ENCODE data around the gene OSMR.

Gene OSMR

GRCh38 chr5:38845526-38846378, at the start of gene OSMR:
TSS of gene OSMR (plus strand) at chr5:38846012. CDS start at chr5:38869045, 23,033 bp downstream.
- no peak for DNase-seq

- DNase-seq, result no peak
Measured at GRCh38 chr5:38796742-38797108, 49.1 kb upstream of the OSMR start.

DNA sequence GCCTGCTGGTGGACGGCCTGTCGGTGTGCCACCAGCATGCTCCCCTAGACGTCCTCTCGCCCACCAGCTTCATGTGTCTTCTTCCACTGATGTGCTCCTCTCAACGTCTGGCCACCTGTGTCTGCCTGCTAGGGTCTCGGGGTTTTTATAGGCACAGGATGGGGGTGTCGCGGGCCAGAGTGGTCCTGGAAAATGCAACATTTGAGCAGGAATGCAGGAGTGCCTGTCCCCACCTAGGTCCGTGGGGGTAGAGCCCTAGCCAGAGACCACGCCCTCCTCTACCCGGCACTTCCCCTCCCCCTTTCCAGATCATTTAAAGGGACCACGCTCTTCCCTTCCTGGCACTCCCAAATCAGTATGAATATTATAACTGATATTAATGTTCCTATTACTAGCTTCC, 48.0 kb upstream of the OSMR start:
- no peak for DNase-seq

GRCh38 chr5:38799556-38800377, 46.0 kb upstream of the OSMR start:
- DNase-seq, result no peak

DNA sequence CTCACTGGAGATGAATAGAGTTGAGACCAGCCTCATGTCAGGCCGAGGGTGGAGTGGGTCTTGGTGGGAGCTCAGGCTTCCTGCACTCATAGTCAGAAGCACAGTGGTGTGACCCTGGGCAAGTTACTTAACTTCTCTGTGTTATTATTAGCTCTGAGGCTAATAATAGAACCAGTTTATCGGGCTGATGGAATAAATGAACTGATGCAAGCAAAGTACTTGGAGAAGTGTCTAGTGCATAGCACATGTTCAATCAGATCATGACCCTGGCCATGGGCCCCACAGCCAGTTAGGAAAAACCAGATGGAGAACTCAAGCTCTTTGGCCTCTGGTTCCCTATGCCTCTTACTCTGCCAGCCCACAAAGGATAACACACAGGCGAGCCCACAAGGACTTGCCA, 45.3 kb upstream of the OSMR start:
- DNase-seq, result no peak

DNA sequence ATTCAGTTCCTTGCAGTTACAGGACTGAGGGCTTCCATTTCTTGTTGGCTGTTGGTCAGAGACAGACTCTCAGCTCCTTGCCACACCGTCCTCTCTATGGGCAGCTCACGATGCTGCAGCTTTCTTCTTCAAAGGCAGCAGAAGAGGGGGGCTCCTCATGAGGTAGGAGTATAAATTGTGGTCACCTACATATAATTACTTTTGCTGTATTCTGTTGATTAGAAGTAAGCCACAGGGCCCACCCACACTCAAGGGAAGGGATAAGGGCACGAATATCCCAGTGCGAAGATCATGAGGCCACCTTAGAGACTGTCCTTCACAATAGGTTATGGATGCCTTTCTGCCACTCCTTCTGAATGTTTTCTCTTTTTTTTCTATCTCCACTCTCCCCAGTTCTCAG, 43.7 kb upstream of the OSMR start:
- no peak for DNase-seq

DNA sequence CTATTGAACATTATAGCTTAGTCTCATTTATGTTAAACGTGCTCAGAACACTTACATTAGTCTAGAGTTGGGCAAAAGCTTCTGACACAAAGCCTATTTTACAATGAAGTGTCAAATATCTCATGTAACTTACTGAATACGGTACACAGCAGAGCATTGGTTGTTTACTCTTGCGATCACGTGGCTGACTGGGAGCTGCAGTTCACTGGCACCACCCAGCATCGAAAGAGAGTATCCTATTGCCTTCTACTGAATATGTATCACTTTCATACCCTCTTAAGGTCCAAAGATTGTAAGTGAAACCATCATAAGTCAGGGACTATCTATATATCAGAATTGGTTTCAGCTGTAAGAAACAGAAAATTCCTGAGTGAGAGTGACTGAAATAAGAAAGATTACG, 42.6 kb upstream of the OSMR start:
- no peak for DNase-seq

DNA sequence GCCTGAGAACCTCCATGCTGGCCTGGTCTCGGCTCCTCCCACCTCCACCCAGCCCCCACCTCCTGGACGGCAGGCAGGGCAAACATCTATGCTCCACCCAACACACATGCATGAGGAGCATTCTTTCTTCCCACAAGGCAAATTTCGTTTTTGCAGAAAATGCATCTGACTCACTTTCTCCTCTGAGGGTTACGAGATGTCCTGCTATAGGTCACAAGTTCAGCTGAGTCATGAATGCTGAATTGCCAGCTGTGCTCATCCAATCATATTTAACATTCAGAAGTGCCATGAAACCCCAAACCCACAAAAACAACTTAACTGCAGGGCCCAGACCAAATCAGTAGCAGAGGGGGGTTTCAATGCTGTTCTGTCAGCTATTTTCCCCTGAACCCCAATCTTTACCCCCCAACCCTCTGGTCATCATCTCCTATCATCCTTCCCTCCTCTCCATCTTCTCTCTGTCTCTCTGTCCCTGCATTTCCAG, 39.0 kb upstream of the OSMR start:
- DNase-seq, result no peak

GRCh38 chr5:38807570-38808483, 38.0 kb upstream of the OSMR start:
- DNase-seq, result no peak

DNA sequence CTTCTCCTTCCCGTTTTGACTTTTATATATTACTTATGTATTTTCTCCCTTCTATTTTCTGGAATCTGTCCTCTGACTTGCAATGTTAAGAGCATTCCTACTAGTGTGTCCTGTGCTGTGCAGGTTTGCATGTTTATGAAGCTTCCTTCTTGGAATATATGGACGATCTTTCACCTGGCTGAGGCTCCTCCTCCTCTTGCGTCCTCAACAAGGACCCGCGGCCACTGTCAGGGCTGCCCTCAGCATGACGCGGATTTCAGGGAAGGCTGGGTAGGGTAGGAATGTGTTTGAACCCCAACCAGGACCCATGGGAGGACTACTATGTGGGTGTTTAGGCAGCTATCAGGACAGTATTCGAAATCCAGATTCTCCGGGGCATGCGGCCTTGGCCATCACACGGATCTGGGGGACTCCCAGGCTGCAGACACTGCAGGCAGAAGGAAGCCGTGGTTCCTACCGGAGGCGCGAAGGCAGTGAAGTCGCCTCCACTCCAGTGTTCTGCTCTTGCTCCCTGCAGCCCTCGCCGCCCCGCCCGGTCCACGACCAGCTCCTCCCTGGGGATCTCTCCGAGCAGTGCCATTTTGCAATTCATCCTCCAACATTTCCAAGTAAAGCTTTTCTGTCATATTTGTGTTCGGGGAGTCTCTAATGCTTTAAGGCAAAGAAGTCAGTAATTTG, 37.0 kb upstream of the OSMR start:
- no peak for DNase-seq

GRCh38 chr5:38809388-38810359, 36.1 kb upstream of the OSMR start:
- DNase-seq, result no peak

DNA sequence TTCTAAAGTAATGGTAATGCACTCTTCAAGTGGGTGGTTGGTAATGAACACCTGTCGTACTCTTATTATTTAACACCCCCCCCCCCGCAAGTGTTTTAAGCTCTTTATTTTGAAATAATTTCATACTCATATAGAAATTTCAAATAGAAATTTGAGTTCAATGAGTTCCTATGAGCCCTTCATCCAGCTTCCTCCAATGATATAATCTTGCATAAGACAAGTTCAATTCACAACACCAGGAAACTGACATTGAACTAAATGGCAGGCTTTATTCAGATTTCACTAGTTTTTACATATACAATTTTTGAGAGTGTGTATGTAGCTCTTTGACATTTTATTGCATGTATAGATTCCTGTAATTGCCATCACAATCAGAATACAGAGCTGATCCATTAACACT, 30.9 kb upstream of the OSMR start:
- no peak for DNase-seq

GRCh38 chr5:38816083-38817030, 29.5 kb upstream of the OSMR start:
- no peak for DNase-seq

- DNase-seq, result no peak
Measured at GRCh38 chr5:38821679-38822078, 24.1 kb upstream of the OSMR start.

GRCh38 chr5:38823503-38823902, 22.3 kb upstream of the OSMR start:
- no peak for DNase-seq

DNA sequence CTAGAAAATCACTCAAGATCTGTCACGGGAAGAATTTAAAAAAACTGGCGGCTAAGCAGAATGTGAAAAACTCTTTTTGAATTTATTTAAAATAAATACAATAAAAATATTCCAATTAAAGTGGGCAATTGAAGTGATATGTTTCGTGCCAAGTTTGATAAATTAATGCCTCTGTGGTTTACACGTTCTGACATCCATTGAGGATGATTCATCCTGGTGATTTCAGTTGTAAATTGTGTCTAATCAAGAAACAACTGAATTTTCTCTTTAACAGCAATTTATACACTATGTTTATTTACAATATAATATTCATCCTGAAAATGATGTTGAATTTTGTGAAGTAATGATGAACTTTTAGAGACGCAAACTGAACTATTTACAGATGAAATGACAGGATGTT, 21.0 kb upstream of the OSMR start:
- no peak for DNase-seq

DNA sequence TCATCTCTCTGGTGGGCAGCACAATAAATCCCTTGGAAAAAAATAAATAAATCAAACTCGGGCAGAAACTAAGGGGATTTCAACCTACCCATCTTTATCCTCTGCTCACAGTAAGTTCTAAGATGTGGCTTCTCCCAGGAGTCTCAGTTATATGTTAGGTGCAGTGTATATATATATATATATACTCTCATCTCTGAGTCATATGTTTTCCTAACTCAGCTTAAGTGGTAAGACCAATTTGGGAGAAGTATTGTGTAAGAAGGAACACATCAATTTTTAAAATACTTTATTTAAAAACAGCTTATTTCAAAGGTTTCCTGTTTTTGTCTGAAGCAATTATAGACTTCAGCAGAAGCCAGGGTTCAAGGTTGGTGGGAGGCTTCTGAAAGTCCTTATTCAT, 20.3 kb upstream of the OSMR start:
- no peak for DNase-seq

DNA sequence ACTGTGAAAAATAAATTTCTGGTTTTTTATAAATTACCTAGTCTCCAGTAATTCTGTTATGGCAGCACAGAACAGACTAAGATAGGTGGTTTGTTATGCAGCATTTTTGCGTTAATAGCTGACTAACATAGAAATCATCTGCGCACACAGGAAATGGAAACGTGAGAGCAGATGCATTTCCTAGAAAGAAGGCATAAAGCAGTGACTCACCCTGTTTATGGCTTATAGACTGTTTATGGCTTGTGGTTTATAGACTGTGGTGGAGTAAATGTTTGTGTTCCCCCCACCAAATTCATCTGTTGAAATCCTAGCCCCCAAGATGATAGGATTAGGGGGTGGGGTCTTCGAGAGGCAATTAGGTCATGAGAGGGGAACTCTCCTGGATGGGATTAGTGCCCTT, 18.3 kb upstream of the OSMR start:
- DNase-seq, result no peak

DNA sequence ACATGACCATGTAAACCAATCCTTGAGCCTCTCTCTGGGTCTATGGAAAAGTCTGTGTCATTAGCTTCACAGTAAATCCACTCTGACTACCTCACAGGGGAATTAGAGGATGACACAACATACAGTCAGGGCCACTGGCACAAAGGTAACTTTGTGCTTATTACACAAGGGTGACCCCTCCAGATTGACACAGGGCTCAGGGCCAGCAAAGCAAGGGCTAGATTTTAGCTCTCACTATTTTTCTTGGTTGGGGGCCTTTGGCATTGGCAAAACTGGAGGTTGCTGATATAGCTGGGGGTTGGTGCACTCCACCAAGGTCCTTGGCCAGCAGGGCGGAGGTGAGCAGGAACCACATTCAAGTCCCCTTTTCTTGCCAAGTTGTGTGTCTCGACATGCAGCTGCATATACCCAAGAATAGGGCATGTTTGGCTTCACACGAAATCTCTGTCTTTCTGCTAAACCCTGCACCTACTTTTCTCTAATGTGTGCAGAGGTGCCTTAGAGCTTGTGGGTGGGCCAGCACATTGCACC, 15.2 kb upstream of the OSMR start:
- no peak for DNase-seq

DNA sequence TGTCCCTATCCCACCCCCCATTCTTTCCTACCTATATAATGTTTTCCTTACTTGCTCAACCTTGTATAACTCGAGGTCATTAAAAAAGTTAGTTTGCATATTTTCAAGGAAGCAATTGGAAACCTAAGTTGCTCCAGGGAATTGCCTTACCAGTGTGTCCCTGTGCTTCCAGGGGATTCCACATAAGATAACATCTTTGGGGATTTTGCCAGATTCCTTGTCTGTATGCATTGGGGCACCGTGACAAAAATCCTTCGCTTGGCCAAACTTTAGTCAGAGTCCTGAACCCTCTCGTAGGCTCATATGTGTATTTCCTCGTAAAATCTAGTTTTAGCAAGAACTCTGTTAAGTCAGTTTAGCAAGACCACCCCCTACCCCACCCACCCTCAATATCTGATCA, 14.7 kb upstream of the OSMR start:
- no peak for DNase-seq
